Erythroblast (primary cell): ENCODE measurements around the gene CTNNAL1.
"Not testable (repeated sequence)": the region's sequence is repeated elsewhere in the genome, so short reads cannot be mapped to it uniquely, and the experiment has no call there.

Source experiments
- GATA1 ChIP-seq: IDR thresholded peaks from 2 replicates; pipeline ENCODE4 v1.6.1; 2011; ENCODE audit warnings: low read depth, mild to moderate bottlenecking, control low read depth, low read length, moderate library complexity
- POLR2A ChIP-seq: IDR thresholded peaks from 2 replicates; pipeline ENCODE4 v1.6.1; 2011; ENCODE audit warnings: mild to moderate bottlenecking, low read length

- TF ChIP-seq POLR2A, GATA1: not testable (repeated sequence)
Measured at GRCh38 chr9:108899023-108899695, 114.1 kb downstream of the CTNNAL1 start.
